OCI-LY1 (cell line): Measurements from ENCODE around the gene FETUB.

Source experiments
- H2AFZ ChIP-seq: fragments of 200-600 bp; sonication (generic), shearing (Covaris generic); 2 replicates; pipeline ENCODE4 v1.6.0; 2014; ENCODE audit warnings: antibody characterized with exemption, mild to moderate bottlenecking, low read length
- H3F3A ChIP-seq: fragments of 200-600 bp; sonication (generic), shearing (Covaris generic); 2 replicates; pipeline ENCODE4 v1.6.0; 2014; ENCODE audit warnings: mild to moderate bottlenecking, antibody characterized with exemption, low read length, moderate library complexity; ENCODE audit not compliant: insufficient read depth
- H3K27ac ChIP-seq: fragments of 200-600 bp; sonication (generic); 2 replicates; pipeline ENCODE4 v1.5.1; 2014; ENCODE audit warnings: low read length, mixed run types, mild to moderate bottlenecking, low read depth; ENCODE audit not compliant: poor library complexity, severe bottlenecking
- H3K27me3 ChIP-seq: fragments of 200-600 bp; sonication (generic); 2 replicates; pipeline ENCODE4 v1.6.0; 2014; ENCODE audit warnings: antibody characterized with exemption, mild to moderate bottlenecking, low read length, moderate library complexity; ENCODE audit not compliant: insufficient read depth
- H3K36me3 ChIP-seq: fragments of 200-600 bp; sonication (generic); 2 replicates; pipeline ENCODE4 v1.6.1; 2014; ENCODE audit warnings: mild to moderate bottlenecking, antibody characterized with exemption, low read length, moderate library complexity, mixed read lengths; ENCODE audit not compliant: insufficient read depth
- H3K4me1 ChIP-seq: fragments of 200-600 bp; sonication (generic); 2 replicates; pipeline ENCODE4 v1.5.1; 2014; ENCODE audit warnings: mild to moderate bottlenecking, low read length, moderate library complexity; ENCODE audit not compliant: insufficient read depth, severe bottlenecking
- H3K4me2 ChIP-seq: fragments of 200-600 bp; sonication (generic), shearing (Covaris generic); 2 replicates; pipeline ENCODE4 v1.6.1; 2014; ENCODE audit warnings: low read length
- H3K4me3 ChIP-seq: fragments of 200-600 bp; sonication (generic); 2 replicates; pipeline ENCODE4 v1.5.1; 2014; ENCODE audit warnings: low read length, low read depth, mild to moderate bottlenecking, mixed read lengths; ENCODE audit not compliant: poor library complexity, severe bottlenecking
- H3K79me2 ChIP-seq: fragments of 200-600 bp; shearing (Covaris generic); 2 replicates; pipeline ENCODE4 v1.6.1; 2016; ENCODE audit warnings: mixed run types, low read length, mixed read lengths; ENCODE audit not compliant: insufficient read depth
- H3K9ac ChIP-seq: fragments of 200-600 bp; sonication (generic), shearing (Covaris generic); 2 replicates; pipeline ENCODE4 v1.6.1; 2014; ENCODE audit warnings: mild to moderate bottlenecking, low read length, mixed read lengths
- H3K9me2 ChIP-seq: fragments of 200-600 bp; sonication (generic), shearing (Covaris generic); 2 replicates; pipeline ENCODE4 v1.6.1; 2014; ENCODE audit warnings: low read depth, mild to moderate bottlenecking, low read length, mixed read lengths
- H3K9me3 ChIP-seq: fragments of 200-600 bp; shearing (Covaris generic); 2 replicates; pipeline ENCODE4 v1.6.1; 2014; ENCODE audit warnings: low read length, mixed read lengths
- H4K20me1 ChIP-seq: fragments of 200-600 bp; sonication (generic), shearing (Covaris generic); 2 replicates; pipeline ENCODE4 v1.6.0; 2016; ENCODE audit warnings: mild to moderate bottlenecking, low read length; ENCODE audit not compliant: insufficient read depth
- CTCF ChIP-seq: fragments of 200-600 bp; sonication (generic), shearing (Covaris generic); IDR thresholded peaks from 2 replicates; pipeline ENCODE4 v1.5.1; 2017; ENCODE audit warnings: mild to moderate bottlenecking, antibody characterized with exemption, low read length, moderate library complexity, mixed read lengths
- EZH2 ChIP-seq: fragments of 200-600 bp; sonication (generic), shearing (Covaris generic); IDR thresholded peaks from 2 replicates; pipeline ENCODE4 v1.8.0; 2017; ENCODE audit warnings: borderline replicate concordance, mixed run types, mild to moderate bottlenecking, antibody characterized with exemption, low read length, moderate library complexity, mixed read lengths

FETUB gene

GRCh38 chr3:186664119-186664495 is 23.9 kb downstream of the FETUB start:
- TF ChIP-seq EZH2 = no peak
- no peak for TF ChIP-seq CTCF
- no peaks in the 10 kb centered on the region for H3K9me3 ChIP-seq
- no peak overlapping the region for H3K4me2 ChIP-seq
- no peak overlapping the region for H3K27ac ChIP-seq
- H2AFZ ChIP-seq = no peak overlapping the region
- H3K27me3 ChIP-seq = no peaks in the 10 kb centered on the region
- H3K36me3 ChIP-seq = no peaks in the 10 kb centered on the region
- H3F3A ChIP-seq = no peaks in the 10 kb centered on the region
- H4K20me1 ChIP-seq = no peaks in the 10 kb centered on the region
- H3K9me2 ChIP-seq = no peaks in the 10 kb centered on the region
- no peak overlapping the region for H3K4me3 ChIP-seq
- H3K79me2 ChIP-seq = no peaks in the 10 kb centered on the region
- no peaks in the 10 kb centered on the region for H3K4me1 ChIP-seq
- H3K9ac ChIP-seq = no peak overlapping the region

- Histone ChIP-seq H3K27ac (no peak overlapping the region), H3F3A (no peaks in the 10 kb centered on the region), H3K27me3 (no peaks in the 10 kb centered on the region), H3K4me1 (no peaks in the 10 kb centered on the region), H3K9me3 (no peaks in the 10 kb centered on the region), H3K36me3 (no peaks in the 10 kb centered on the region), H4K20me1 (no peaks in the 10 kb centered on the region), H3K4me3 (no peak overlapping the region), H2AFZ (no peak overlapping the region), H3K9ac (no peak overlapping the region), H3K79me2 (no peaks in the 10 kb centered on the region), H3K4me2 (no peak overlapping the region), H3K9me2 (no peaks in the 10 kb centered on the region)
- TF ChIP-seq EZH2 (no peak), CTCF (no peak)
Measured at GRCh38 chr3:186664506-186664905, 24.3 kb downstream of the FETUB start.

- Histone ChIP-seq H3K9me3 (no peaks in the 10 kb centered on the region), H4K20me1 (no peaks in the 10 kb centered on the region), H3K9me2 (no peaks in the 10 kb centered on the region), H3K9ac (no peak within 1 kb of the TSS), H3K27ac (no peak within 1 kb of the TSS), H3K27me3 (no peaks in the 10 kb centered on the region), H3K4me3 (no peak within 1 kb of the TSS), H3F3A (no peaks in the 10 kb centered on the region), H3K79me2 (no peaks in the 10 kb centered on the region), H3K4me1 (no peaks in the 10 kb centered on the region), H3K36me3 (no peaks in the 10 kb centered on the region), H3K4me2 (no peak within 1 kb of the TSS), H2AFZ (no peak within 1 kb of the TSS)
- TF ChIP-seq CTCF (no peak), EZH2 (no peak)
Measured at GRCh38 chr3:186665625-186666188, 25.5 kb downstream of the FETUB start, which contains the start of gene HRG. Gene HRG (plus strand): TSS chr3:186666014. CDS start chr3:186666032, 18 bp downstream.
